GM12878 (cell line): ENCODE data around the gene HPF1.

Source experiments
- ATF3 ChIP-seq: IDR thresholded peaks from 2 replicates; pipeline ENCODE4 v1.6.1; 2011; ENCODE audit warnings: low read depth, mild to moderate bottlenecking, low read length, moderate library complexity, borderline replicate concordance; ENCODE audit errors: extremely low read depth
- BHLHE40 ChIP-seq, 2 experiments: fragments of 450-650 bp in 1 of 2; IDR thresholded peaks; 2 replicates each; pipeline ENCODE4 v1.6.1; 2011 to 2017; ENCODE audit warnings: low read depth in 2 of 2, borderline replicate concordance in 1 of 2, improper control_type of control experiment in 1 of 2, low read length in 1 of 2, mild to moderate bottlenecking in 1 of 2
- CREB1 ChIP-seq: IDR thresholded peaks from 2 replicates; pipeline ENCODE4 v1.6.1; 2012; ENCODE audit warnings: low read depth, mild to moderate bottlenecking, inconsistent platforms
- CTCF ChIP-seq, 3 experiments: IDR thresholded peaks in 2 of 3; conservative IDR thresholded peaks in 1 of 3; 2 replicates each; pipeline ENCODE4 v1.5.1; 2011; ENCODE audit warnings: low read depth in 3 of 3, low read length in 3 of 3, mild to moderate bottlenecking in 3 of 3, control low read depth in 2 of 3, moderate library complexity in 2 of 3, inconsistent platforms in 1 of 3, mixed read lengths in 1 of 3; ENCODE audit not compliant: control insufficient read depth in 2 of 3, insufficient read depth in 1 of 3; ENCODE audit errors: extremely low read depth in 1 of 3
- EGR1 ChIP-seq, 2 experiments: IDR thresholded peaks; 1 replicate in 1 of 2; 2 replicates in 1 of 2; pipeline ENCODE4 v1.6.1; 2011 to 2012; ENCODE audit warnings: low read depth in 2 of 2, low read length in 2 of 2, borderline replicate concordance in 1 of 2, mild to moderate bottlenecking in 1 of 2, moderate library complexity in 1 of 2
- NRF1 ChIP-seq: conservative IDR thresholded peaks from 2 replicates; pipeline ENCODE4 v1.6.1; 2011; ENCODE audit warnings: mild to moderate bottlenecking, low read depth, low read length, improper control_type of control experiment
- POLR2A ChIP-seq: IDR thresholded peaks from 2 replicates; pipeline ENCODE4 v1.6.1; 2011; ENCODE audit warnings: low read depth, mild to moderate bottlenecking, low read length
- PRDM15 ChIP-seq: fragments of 450-650 bp; formaldehyde crosslinking; IDR thresholded peaks from 2 replicates; pipeline ENCODE4 v1.4.0; 2020; ENCODE audit warnings: mild to moderate bottlenecking, moderate library complexity
- SPI1 ChIP-seq: IDR thresholded peaks from 2 replicates; pipeline ENCODE4 v1.6.1; 2011; ENCODE audit warnings: low read depth, mild to moderate bottlenecking, low read length, moderate library complexity, borderline replicate concordance; ENCODE audit not compliant: insufficient read depth
- TAF1 ChIP-seq: IDR thresholded peaks from 2 replicates; pipeline ENCODE4 v1.6.1; 2011; ENCODE audit warnings: mild to moderate bottlenecking, low read depth, low read length, borderline replicate concordance
- TCF7 ChIP-seq: IDR thresholded peaks from 2 replicates; pipeline ENCODE4 v1.6.1; 2014; ENCODE audit warnings: antibody characterized with exemption, borderline replicate concordance
- YY1 ChIP-seq: IDR thresholded peaks from 2 replicates; pipeline ENCODE4 v1.6.1; 2011; ENCODE audit warnings: low read depth, mild to moderate bottlenecking, low read length

- TF ChIP-seq PRDM15 (CRISPR knock-in tag) (no peak), POLR2A (no peak), BHLHE40 (IDR thresholded peaks at IDR 0.05; ENCODE audit: borderline replicate concordance in 1 of 2, low read depth in 2 of 2, low read length in 1 of 2) (no peak), NRF1 (no peak), SPI1 (no peak), CTCF (IDR thresholded peaks at IDR 0.05 in 2 of 3, conservative IDR thresholded peaks at IDR 0.05 in 1 of 3; ENCODE audit: control insufficient read depth in 2 of 3, extremely low read depth in 1 of 3, insufficient read depth in 1 of 3, low read depth in 3 of 3, low read length in 3 of 3) (no peak), TAF1 (no peak), TCF7 (no peak), EGR1 (IDR thresholded peaks at IDR 0.05; ENCODE audit: borderline replicate concordance in 1 of 2, low read depth in 2 of 2, low read length in 2 of 2) (no peak), CREB1 (no peak), YY1 (no peak), ATF3 (no peak)
Measured at GRCh38 chr4:169761846-169762245, 4.1 kb upstream of the HPF1 start.
